ENCODE measurements around the gene DNAAF8.

Gene DNAAF8

DNA sequence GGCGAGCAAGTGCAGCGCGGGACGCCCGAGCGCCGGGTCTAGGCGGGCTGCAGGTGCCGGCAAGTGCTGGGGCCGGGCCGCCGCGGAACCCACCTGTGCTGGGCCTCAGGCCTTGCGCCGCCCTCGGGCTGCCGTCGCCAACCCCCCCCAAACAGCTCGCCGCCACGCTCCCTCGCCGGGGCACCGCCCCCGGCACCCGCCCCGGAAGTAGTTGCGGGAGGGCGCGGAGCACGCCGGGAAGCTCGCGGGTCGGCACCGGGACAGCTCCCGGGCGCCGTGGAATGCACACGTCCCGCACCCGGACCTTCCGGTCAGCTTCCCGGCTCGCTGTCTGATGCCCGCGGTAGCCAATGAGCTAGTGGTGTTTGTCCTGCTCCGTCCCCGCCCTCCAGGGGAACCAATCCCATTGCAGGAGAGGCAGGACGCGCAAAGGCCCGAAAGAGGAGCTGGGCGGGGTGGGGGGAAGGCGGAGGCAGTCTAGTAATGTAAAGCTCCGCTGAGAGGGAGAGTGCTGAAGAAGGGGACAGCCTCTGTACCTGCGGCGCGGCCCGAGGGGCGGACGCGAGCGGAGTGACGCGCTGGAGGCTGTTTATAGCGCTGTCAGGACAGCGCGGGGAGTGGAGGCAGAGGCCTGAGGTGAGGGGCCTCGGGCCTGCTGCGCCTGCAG is at the start of gene DNAAF8, which contains the start of gene ANKS3:
Gene DNAAF8, plus strand, starts transcription at position 475 of the 667 bp plus-strand sequence. CDS start 1,978 bp downstream, outside the sequence.
Gene ANKS3, minus strand, starts transcription at position 209 of the 667 bp plus-strand sequence. CDS start 4,122 bp downstream, outside the sequence.
- H3K4me1 Mint-ChIP-seq: peaks cover 10% of the 10 kb centered on the region
- H3K27me3 Mint-ChIP-seq: peaks cover 6% of the 10 kb centered on the region
- no peaks in the 10 kb centered on the region for H3K9me3 Mint-ChIP-seq
- peak within 1 kb of the TSS; percentile 94 for H3K4me3 Mint-ChIP-seq
- peaks cover 2% of the 10 kb centered on the region for H3K36me3 Mint-ChIP-seq
- DNase-seq (ENCODE audit: low spot score in 2 of 2) (peak; percentile 71 to 77), ATAC-seq (ENCODE audit: low read depth) (peak; percentile 81)
- H3K27ac Mint-ChIP-seq: peak within 1 kb of the TSS; percentile 89

DNA sequence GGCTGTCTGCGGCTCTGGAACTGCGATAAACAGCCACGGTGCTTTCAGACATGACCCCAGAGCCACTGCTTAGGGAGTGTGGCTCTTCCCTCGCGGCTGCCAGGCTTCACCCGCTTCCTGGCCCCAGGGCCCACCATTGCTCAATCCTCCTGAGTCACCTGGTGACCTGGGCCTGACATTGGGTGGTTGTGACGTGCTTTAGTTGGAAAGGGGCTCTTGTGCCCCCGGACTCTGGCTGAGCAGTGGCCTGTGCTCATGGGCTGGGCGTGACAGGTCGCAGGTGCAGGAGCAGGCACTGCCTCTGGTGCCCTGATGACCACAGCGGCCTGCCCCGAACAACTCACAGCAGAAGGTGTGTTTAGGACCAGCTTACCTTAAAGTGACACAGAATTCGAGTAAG is 49.6 kb upstream of the DNAAF8 start:
- DNase-seq (ENCODE audit: low spot score in 2 of 2): no peak
- H3K27ac Mint-ChIP-seq: no peak overlapping the region
- H3K36me3 Mint-ChIP-seq: peaks cover 4% of the 10 kb centered on the region
- no peaks in the 10 kb centered on the region for H3K4me1 Mint-ChIP-seq
- H3K4me3 Mint-ChIP-seq: no peak overlapping the region
- no peaks in the 10 kb centered on the region for H3K27me3 Mint-ChIP-seq
- H3K9me3 Mint-ChIP-seq: no peaks in the 10 kb centered on the region
- ATAC-seq (ENCODE audit: low read depth): no peak

DNA sequence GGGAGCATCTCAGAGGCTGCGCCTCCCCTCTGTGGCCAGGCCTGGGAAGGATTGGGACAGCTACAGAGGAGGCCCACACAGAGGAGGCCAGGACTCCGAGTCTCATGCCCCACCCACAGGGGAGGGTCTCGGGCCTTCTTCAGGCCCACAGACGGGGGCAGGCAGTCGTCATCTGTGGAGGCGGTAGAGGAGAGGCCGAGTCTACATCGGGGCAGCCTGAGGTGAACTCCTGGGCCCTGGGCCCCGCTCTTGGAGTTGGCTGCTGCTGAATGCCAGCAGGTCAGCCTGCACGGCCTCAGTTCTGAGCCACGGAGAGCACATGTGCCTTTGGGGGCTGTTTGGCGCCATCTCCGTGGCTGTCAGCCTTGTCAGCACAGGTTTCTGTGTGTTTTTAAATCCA is 49.0 kb upstream of the DNAAF8 start:
- Mint-ChIP-seq H3K4me3 (no peak overlapping the region), H3K27me3 (no peaks in the 10 kb centered on the region), H3K27ac (no peak overlapping the region), H3K9me3 (no peaks in the 10 kb centered on the region), H3K36me3 (peaks cover 4% of the 10 kb centered on the region), H3K4me1 (no peaks in the 10 kb centered on the region)
- DNase-seq (ENCODE audit: low spot score in 2 of 2) (no peak), ATAC-seq (ENCODE audit: low read depth) (no peak)

DNA sequence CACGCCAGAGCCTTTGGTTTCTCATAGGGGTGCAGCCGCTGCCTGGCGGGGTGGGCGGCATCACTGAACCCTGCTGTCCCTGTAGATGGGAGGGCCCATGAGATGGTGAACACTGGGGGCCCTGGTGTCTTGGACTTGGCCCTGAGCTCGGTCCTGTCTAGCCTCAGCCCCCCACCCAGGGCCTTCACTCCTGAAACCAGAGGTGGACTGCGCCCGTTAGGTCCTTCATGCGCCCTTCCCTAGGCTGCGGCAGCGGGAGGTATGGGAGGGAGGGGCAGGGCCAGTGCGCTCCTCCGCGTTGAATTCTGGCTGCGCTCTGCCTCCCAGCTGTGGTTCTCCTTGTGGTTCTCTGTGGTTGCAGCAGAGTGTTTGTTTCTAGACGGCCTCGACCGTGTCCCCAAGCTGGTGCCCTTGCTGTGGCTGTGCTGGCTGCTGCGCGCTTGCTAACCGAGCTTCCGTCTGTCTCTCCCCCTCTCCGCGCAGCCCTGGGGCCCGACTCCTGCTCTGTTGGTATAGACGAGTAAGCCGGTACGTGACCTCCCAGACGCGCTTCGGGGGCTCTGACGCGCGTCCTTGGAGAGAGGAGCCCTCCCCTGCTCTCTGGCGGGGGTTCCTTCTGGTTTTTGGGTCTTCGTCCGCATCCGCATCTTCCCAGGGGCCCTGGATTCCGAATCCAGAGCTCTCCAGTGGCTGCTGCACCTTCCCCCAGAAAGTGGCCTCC is 48.4 kb upstream of the DNAAF8 start:
- DNase-seq (ENCODE audit: low spot score in 2 of 2): no peak
- no peaks in the 10 kb centered on the region for H3K27me3 Mint-ChIP-seq
- no peak overlapping the region for H3K27ac Mint-ChIP-seq
- no peak for ATAC-seq (ENCODE audit: low read depth)
- no peak overlapping the region for H3K4me3 Mint-ChIP-seq
- peaks cover 2% of the 10 kb centered on the region for H3K4me1 Mint-ChIP-seq
- H3K9me3 Mint-ChIP-seq: no peaks in the 10 kb centered on the region
- H3K36me3 Mint-ChIP-seq: peaks cover 4% of the 10 kb centered on the region

DNA sequence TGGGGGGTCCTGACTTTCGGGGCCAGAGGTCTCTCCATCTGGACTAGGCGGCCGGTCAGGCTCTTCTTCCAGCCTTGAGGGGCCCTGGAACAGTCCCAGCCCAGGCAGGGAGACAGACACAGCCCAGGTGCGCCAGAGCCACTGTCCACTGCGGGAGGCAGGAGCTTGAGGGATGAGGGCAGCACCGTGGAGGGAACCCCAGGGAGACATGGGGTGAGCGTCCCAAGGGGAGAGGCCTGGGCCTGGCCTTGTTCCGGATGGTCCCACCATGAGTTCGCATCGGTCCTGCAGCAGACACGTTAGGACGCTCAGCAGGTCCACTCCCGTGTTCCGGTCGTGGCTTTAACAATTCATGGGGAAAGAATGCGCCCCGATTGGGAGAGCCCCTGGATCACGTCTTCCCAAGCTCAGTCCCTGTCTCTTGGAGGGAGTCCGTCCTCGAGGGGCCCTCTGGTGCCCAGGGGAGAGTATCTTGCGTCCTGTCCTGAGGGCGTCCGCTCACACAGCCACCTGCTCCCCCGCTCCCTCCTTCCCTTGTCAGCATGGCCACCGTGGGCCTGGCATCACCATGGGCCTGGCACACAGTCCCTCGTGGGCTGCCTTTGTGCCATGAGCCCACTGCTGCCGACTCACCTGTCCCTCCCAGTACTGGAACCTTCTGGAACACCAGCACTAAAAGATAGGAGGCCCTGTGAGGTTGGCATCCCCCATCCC is 47.7 kb upstream of the DNAAF8 start:
- Mint-ChIP-seq H3K9me3 (no peaks in the 10 kb centered on the region), H3K4me1 (peaks cover 2% of the 10 kb centered on the region), H3K36me3 (peaks cover 4% of the 10 kb centered on the region), H3K27ac (no peak overlapping the region), H3K4me3 (no peak overlapping the region), H3K27me3 (no peaks in the 10 kb centered on the region)
- ATAC-seq (ENCODE audit: low read depth) (no peak), DNase-seq (ENCODE audit: low spot score in 2 of 2) (no peak)

DNA sequence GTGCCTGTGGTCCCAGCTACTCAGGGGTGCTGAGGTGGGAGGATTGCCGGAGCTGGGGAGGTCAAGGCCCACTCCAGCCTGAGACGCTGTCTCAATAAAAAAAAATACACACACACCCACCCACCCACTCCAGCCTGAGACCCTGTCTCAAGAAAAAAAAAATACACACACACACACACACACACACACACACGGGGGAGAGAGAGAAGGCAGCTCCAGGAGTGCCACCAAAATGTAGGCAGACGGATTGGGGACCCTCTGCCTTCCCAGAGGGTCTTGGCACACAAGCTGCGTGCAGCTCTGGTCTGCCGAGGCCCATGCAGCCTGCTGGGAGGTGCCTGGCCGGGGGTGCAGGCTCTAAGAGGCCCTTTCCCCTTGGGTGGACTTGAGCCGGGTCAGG is 46.9 kb upstream of the DNAAF8 start:
- Mint-ChIP-seq H3K36me3 (peaks cover 4% of the 10 kb centered on the region), H3K9me3 (no peaks in the 10 kb centered on the region), H3K4me3 (no peak overlapping the region), H3K27me3 (no peaks in the 10 kb centered on the region), H3K27ac (no peak overlapping the region), H3K4me1 (peaks cover 3% of the 10 kb centered on the region)
- ATAC-seq (ENCODE audit: low read depth): no peak
- no peak for DNase-seq (ENCODE audit: low spot score in 2 of 2)

DNA sequence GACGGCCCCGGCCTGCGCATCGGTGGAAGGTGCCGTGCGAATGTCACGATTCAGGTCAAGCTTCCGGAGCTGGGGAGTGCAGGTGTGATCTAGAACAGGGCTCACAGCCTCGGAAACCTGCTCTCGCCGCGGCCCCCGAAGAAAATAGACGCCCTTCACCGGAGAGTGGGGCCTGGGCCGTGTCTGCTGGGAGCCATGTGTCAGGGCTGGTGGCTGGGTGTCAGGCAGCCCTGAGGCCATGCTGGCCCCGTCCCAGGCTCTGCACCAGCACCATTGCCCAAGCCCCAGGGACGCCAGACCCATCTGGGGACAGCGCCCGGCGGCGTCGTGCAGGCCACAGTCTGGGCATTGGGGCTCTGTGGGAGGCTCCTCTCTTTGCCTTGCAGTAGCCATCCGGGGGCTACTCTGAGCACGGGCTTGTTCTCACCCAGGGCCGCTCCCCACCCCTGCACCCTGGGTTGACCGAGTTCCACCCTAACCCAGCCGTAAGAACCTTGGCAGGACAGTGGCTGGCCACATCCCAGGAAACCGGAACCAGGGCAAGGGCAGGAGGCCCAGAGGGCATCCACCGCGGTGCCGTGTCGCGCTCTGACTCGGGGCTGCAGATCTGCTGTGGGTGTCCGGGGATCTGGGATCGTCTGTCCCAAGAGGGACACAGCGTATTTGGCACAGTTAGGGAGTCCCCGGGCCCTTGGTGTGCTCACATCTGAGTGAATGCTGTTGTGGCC is 46.2 kb upstream of the DNAAF8 start:
- H3K4me1 Mint-ChIP-seq: peaks cover 7% of the 10 kb centered on the region
- no peaks in the 10 kb centered on the region for H3K9me3 Mint-ChIP-seq
- H3K27me3 Mint-ChIP-seq: no peaks in the 10 kb centered on the region
- H3K36me3 Mint-ChIP-seq: peaks cover 2% of the 10 kb centered on the region
- H3K4me3 Mint-ChIP-seq: no peak overlapping the region
- H3K27ac Mint-ChIP-seq: no peak overlapping the region
- DNase-seq (ENCODE audit: low spot score in 2 of 2) (no peak), ATAC-seq (ENCODE audit: low read depth) (no peak)

DNA sequence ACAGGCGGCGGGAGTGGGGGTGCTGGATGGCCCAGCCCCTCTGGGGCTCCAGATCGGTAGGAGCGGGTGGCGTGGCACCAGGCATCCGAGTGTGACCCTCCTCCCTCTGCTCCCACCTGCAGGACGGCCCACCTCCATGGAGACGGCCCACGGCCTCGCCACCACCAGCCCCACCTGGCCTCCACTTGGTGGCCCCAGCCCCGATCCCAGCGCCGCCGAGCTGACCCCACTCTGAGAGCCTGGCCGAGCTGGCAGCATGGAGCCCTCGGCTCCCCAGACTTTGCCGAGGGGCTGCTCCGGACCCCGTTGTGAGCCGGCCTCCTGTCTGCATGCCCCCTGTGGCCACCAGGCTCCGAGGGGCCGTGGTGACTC is 45.7 kb upstream of the DNAAF8 start:
- ATAC-seq (ENCODE audit: low read depth) (no peak), DNase-seq (ENCODE audit: low spot score in 2 of 2) (no peak)
- no peak overlapping the region for H3K27ac Mint-ChIP-seq
- H3K4me3 Mint-ChIP-seq: no peak overlapping the region
- H3K9me3 Mint-ChIP-seq: no peaks in the 10 kb centered on the region
- peaks cover 2% of the 10 kb centered on the region for H3K36me3 Mint-ChIP-seq
- no peaks in the 10 kb centered on the region for H3K27me3 Mint-ChIP-seq
- peaks cover 7% of the 10 kb centered on the region for H3K4me1 Mint-ChIP-seq

DNA sequence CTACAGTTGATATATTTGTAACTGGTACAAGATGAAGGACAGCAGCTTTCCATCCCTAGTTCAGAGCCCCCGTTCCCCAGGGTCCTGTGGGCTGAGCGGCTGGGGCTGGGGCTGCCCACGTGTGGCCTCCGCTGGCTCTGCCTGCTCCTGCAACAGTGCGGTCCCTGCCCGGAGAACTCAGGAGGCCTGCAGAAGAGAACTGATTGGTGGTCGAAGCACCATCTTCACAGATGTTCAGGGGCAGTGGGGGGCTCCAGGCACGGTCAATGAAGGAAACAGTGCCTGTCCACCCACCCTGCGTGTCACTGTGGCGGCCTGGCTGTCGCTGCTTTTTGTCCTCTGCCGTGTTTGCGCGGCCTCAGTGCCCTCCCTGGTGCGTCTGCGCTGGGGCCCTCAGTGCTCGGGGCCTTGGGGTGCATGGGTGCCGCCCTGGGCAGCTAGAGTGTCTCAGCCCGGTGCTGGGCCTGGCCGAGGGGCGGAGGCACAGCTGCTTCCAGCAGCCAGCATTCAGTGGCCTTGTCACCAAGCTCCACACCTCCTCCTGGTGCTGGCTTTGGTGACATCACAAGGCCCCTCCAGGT is 45.2 kb upstream of the DNAAF8 start:
- Mint-ChIP-seq H3K4me1 (peaks cover 7% of the 10 kb centered on the region), H3K27ac (no peak overlapping the region), H3K36me3 (peaks cover 2% of the 10 kb centered on the region), H3K4me3 (no peak overlapping the region), H3K27me3 (no peaks in the 10 kb centered on the region), H3K9me3 (no peaks in the 10 kb centered on the region)
- no peak for ATAC-seq (ENCODE audit: low read depth)
- DNase-seq (ENCODE audit: low spot score in 2 of 2): no peak

DNA sequence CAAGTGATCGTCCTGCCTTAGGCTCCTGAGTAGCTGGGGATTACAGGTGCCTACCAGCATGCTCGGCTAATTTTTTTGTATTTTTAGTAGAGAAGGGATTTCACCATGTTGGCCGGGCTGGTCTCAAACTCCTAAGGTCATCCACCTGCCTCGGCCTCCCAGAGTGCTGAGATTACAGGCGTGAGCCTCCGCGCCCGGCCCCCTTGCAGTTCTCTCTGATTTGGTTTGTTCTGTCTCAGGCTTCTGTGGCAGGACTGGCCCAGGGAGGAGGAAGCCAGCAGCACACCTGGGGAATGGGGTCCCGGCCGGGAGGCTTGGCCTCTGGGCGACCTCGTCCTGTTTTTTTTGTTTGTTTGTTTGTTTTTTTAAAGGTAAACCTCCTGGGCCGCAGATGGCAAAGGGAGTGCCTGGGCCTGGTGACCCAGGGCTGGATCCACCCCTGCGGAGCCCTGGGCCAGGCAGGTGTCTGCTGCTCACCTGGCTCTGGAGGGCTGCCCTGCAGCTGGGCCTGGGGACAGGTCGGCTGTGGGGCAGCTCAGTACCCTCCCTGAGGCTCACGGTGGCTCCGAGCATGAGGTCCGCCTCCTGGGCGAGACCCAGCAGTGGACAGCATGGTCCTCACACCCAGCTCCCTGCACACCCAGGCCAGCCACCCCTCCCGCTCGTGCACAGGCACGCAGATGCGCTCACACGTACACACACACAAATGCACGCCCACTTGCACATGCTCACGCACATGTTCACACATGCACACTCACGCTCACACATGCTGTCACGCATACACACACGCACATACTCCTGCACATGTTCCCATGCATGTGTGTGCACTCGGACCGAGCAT is 44.3 kb upstream of the DNAAF8 start:
- Mint-ChIP-seq H3K36me3 (peaks cover 2% of the 10 kb centered on the region), H3K4me1 (peaks cover 7% of the 10 kb centered on the region), H3K27ac (no peak overlapping the region), H3K4me3 (no peak overlapping the region), H3K27me3 (no peaks in the 10 kb centered on the region), H3K9me3 (no peaks in the 10 kb centered on the region)
- ATAC-seq (ENCODE audit: low read depth): no peak
- DNase-seq (ENCODE audit: low spot score in 2 of 2): no peak

DNA sequence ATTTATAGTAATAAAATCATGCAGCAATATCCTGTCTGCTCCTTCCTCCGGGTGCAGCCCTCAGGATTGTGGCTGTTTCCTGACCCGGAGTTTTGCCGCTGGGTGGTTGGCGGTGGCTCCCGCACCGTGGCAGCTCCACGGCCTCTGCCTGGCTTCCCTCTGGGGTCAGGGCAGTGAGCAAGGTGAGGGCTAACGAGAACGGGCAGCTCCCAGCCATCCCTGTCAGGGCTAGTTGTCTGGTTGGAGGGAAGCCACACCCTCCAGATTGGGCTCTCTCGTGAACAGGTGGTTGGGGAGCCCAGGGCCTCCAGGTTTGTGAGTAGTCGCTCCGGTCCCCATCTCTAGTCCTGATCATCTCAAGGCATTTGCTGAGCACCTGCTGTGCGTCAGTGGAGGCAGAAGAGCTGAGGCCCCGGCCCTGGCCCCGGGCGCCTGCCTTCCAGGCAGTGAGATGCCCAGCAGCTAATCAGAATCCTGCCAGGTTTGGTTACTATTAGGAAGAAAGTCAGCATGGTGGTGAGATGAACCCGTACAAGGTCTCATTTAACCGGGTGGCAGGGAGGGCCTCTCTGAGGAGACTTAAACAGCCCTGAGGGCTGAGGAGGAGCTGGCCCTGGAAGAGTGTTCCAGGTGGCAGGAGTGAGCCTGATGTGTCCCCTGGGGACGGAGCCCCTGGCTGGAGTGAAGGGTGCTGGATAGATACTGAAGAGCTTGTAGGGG is 43.2 kb upstream of the DNAAF8 start:
- ATAC-seq (ENCODE audit: low read depth) (no peak), DNase-seq (ENCODE audit: low spot score in 2 of 2) (no peak)
- no peak overlapping the region for H3K27ac Mint-ChIP-seq
- no peak overlapping the region for H3K4me3 Mint-ChIP-seq
- H3K36me3 Mint-ChIP-seq: peaks cover 2% of the 10 kb centered on the region
- no peaks in the 10 kb centered on the region for H3K9me3 Mint-ChIP-seq
- peaks cover 11% of the 10 kb centered on the region for H3K4me1 Mint-ChIP-seq
- no peaks in the 10 kb centered on the region for H3K27me3 Mint-ChIP-seq

DNA sequence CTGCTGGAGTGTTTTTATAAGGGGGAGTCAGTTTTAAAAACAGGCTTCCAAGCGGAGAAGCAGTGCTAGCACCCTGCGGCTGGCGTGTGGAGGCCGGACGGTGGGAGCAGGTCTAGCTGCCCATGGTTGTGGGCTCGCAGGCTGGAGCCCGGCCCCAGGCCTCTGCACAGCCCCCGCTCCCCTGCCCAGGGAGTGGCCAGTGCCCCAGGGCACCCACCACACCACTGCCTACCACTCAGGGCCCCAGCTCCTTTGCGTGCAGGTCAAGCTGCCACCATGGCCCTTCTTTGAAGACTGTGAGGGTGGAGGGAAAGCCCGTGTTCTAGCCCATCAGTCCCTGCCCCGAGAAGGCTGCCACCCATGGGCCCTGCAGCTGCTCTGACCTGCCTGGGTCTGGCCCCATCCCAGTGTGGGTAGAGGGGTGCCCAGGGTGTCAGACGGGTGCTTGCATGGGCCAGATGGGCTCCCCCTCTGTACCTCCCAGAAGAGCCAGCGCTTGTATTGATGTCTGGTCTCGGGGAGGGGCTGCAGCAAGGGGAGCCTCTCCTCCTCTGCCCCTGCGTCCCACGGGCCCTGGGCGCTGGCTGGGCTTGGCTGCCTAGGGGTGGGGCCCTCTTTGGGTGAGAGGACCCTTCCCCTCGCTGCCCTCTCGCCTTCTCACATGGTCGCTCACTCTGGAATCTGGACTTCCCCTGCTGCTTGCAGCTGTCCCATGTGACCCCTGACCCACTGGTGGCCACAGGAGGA is 42.5 kb upstream of the DNAAF8 start:
- ATAC-seq (ENCODE audit: low read depth) (no peak), DNase-seq (ENCODE audit: low spot score in 2 of 2) (no peak)
- no peak overlapping the region for H3K27ac Mint-ChIP-seq
- peaks cover 3% of the 10 kb centered on the region for H3K36me3 Mint-ChIP-seq
- no peaks in the 10 kb centered on the region for H3K9me3 Mint-ChIP-seq
- H3K4me3 Mint-ChIP-seq: no peak overlapping the region
- peaks cover 11% of the 10 kb centered on the region for H3K4me1 Mint-ChIP-seq
- no peaks in the 10 kb centered on the region for H3K27me3 Mint-ChIP-seq

All from memory B cell (primary cell).